ENCODE measurements around the gene UBE2G2.

UBE2G2 gene

GRCh38 chr21:44815852-44816628, 14.4 kb upstream of the UBE2G2 start:
- no peak for DNase-seq (ENCODE audit: low read depth in 2 of 2)

GRCh38 chr21:44815225-44815624, 13.6 kb upstream of the UBE2G2 start:
- DNase-seq (ENCODE audit: low read depth in 2 of 2), result no peak

GRCh38 chr21:44814498-44815023, 12.9 kb upstream of the UBE2G2 start:
- DNase-seq (ENCODE audit: low read depth in 2 of 2), result no peak

DNA sequence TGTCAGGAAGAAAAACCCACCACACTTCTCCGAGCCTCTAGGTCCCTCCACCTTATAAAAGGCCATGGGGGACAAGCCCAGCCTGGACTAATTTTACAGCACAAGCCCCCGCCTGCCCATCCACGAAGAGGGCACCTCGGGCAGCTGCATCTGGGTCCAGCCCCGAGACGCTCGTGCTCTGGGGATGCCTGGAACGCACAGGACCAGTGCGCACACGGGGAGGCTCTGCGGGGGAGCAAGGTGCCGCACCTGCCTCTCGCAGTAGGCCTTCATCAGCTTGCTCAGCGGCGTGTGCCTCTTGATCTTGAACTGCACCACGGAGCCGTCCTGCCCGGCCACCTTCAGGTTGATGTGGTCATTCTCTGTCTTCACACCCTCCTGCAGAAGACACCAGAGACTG, 12.1 kb upstream of the UBE2G2 start:
- no peak for DNase-seq (ENCODE audit: low read depth in 2 of 2)

GRCh38 chr21:44813149-44813548, 11.5 kb upstream of the UBE2G2 start:
- no peak for DNase-seq (ENCODE audit: low read depth in 2 of 2)

- DNase-seq (ENCODE audit: low read depth in 2 of 2), result no peak
These were observed 11.0 kb upstream of the UBE2G2 start for GRCh38 chr21:44812640-44813039.

DNA sequence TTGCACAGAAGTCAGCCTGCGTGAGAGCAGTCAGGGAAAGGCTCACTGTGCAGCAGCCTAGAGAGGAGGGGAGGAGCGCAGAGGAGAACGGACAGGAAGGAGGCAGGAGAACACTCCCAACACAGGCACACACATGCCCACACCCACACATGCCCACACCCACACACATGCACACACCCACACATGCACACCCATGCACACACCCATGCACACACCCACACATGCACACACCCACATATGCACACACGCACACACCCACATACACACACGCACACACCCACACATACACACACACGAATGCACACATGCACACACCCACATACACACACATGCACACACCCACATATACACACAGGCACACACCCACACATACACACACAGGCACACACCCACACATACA, 9.2 kb upstream of the UBE2G2 start:
- no peak for DNase-seq (ENCODE audit: low read depth in 2 of 2)

DNA sequence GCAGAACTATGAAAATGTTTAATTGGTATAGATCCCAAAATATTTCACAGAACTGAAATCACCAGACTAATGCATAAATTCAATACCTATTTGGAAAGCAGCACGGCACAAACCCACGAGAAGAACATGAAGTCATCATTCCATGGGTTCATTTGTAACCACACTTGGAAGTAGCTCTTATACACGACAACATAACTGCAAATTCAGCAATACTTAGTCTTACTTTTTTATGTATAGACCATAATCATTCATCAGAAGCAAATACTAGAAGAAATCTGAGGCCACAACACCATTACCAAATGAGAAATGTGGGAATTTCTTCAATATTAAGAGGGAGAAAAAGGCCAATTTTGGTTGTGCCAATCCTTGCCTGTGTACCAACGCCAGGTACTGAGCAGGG, 4.2 kb upstream of the UBE2G2 start:
- DNase-seq (ENCODE audit: low read depth in 2 of 2), result no peak

- DNase-seq (ENCODE audit: low read depth in 2 of 2), result no peak
These were observed 3.6 kb upstream of the UBE2G2 start for GRCh38 chr21:44805226-44805625.

DNA sequence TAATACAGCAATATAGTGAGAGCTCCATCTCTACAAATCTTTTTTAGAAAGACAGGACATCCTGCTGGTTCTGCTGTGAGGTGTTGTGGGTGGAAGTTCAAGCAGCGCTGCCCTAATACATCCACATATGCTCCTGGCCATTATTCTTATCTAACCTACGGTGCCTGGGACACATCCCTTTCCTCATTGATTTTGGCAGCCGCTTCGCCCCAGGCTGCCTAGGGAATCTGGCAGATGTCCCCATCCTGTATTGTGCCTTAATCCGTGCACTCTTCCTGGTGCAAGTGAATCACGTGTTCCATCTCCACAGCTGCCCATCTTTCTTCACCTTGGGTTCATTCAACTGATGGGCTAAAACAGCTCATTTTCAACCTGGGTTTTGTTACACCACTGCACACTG, 3.1 kb upstream of the UBE2G2 start:
- no peak for DNase-seq (ENCODE audit: low read depth in 2 of 2)

- DNase-seq (ENCODE audit: low read depth in 2 of 2), result no peak
These were observed 2.0 kb upstream of the UBE2G2 start for GRCh38 chr21:44803651-44804050.

DNA sequence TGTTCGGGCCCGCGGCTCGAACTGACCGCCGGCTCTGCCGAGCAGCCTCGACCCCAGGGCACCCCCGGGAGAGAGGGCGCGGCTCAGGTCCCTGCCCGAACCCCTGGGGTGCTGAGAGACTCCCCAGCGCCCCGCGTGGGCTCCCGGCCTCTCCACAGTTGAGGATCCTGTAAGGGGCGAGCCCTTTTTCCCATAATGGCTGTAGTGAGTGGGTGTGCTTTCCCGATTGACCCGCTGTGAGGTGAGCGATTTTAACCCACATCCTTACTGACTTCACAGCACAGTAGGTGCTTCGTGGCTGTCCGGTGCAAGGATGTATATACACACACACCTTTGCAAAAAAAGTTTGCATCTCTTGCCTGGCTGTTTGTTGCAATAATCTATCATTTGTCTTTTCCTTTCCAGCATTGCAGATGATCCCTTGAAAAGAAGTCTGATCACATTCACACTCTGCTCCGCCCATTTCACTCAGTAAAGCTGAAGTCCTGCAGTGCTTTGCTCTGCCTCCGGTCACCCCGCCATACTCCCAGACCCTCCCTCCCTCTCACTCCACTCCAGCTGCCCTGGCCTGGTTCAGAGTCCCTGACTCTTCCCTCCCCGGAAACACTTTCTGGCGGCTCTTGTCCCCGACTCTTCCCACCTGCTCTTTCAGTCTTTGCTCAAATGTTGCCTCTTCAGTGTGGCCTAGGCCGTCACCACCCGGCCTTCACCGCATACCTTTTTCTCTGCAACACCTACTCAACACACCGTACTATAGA, 955 bp upstream of the UBE2G2 start:
- DNase-seq (ENCODE audit: low read depth in 2 of 2), result no peak

- no peak for DNase-seq (ENCODE audit: low read depth in 2 of 2)
These were observed 601 bp downstream of the UBE2G2 start for GRCh38 chr21:44800971-44801467.

DNA sequence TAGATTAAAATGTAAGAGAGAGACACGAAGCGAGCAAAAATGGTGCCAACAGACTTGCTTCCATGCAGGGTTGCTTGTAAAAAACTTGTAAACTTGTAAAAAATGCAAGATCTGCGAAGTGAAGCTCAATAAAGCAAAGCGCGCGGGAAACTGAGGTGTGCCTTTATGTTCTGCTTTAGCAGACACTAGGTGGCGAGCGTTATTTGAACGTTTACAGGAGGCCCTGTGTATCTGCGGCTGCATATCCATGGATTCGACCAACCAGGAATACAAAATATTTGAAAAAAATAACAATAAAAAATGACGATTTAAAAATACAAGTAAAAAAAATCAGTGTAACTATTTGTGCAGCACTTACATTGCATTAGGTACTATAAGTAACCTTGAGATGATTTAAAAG, 1.5 kb downstream of the UBE2G2 start:
- DNase-seq (ENCODE audit: low read depth in 2 of 2), result no peak

GRCh38 chr21:44799646-44800045, 2.0 kb downstream of the UBE2G2 start:
- DNase-seq (ENCODE audit: low read depth in 2 of 2), result no peak

DNA sequence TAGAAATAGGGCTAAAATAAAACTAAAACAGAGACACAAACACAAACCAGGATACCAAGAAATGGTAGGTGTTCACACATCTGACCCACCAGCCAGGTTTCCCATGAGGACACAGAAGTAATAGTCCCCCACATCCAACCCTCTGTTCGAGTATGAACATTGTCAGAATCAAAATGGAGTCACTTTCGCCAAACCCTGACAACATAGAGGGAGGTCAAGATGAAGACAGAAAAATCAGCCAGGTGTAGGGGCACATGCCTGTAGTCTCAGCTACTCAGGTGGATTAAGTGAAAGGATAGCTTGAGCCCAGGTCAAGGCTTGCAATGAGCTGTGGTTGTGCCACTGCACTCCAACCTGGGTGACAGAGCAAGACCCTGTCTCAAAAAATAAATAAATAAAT, 3.8 kb downstream of the UBE2G2 start:
- DNase-seq (ENCODE audit: low read depth in 2 of 2), result no peak

GRCh38 chr21:44795342-44795741, 6.3 kb downstream of the UBE2G2 start:
- no peak for DNase-seq (ENCODE audit: low read depth in 2 of 2)

DNA sequence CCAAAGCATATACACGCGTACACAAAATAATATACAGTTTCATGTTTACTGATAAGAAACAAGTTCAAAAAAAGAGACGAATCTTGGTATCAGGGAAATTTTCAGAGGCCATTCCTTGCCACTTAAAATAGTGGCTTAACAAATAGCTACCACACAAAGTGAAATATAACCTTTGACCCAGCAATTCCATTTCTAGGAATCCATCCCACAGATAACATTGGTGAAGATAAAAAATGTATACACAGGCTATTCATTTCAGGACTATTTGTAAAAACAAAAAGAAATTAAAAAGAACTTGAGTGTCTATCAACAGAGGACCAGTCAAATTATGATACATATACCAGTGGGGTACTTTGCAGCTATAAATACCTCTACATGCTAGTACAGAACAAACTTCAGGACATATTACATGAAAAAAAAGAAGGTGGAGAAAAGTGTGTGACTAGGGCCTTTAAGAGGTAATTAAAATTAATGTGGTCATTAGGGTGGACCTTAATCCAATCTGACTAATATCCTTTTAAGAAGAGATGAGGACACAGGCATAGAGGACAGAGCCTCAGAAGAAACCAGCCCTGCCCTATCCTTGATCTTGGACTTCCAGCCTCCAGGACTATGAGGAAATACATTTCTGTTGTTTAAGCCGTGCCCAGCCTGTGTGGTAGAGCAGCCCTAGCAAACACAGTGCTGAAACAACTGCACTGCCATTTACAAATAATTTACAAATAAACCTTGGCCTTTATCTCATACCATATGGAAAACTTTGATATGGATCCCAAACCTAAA, 7.8 kb downstream of the UBE2G2 start:
- no peak for DNase-seq (ENCODE audit: low read depth in 2 of 2)

- no peak for DNase-seq (ENCODE audit: low read depth in 2 of 2)
These were observed 8.7 kb downstream of the UBE2G2 start for GRCh38 chr21:44792702-44793591.

GRCh38 chr21:44791993-44792392, 9.6 kb downstream of the UBE2G2 start:
- DNase-seq (ENCODE audit: low read depth in 2 of 2), result no peak

GRCh38 chr21:44791246-44791645, 10.4 kb downstream of the UBE2G2 start:
- no peak for DNase-seq (ENCODE audit: low read depth in 2 of 2)
